NCI-H2227 (cell line): ENCODE data around the gene GET4.
"Not testable (repeated sequence)": the region's sequence is repeated elsewhere in the genome, so short reads cannot be mapped to it uniquely, and the experiment has no call there.

ENCODE experiments used
- DNase-seq: peaks from one replicate; lab custom pipeline; 2025; ENCODE audit not compliant: unreplicated experiment; lab: John Stamatoyannopoulos, UW

Gene GET4

GRCh38 chr7:868189-868486 lies 8.2 kb upstream of the GET4 start:
- DNase-seq, result no peak

- DNase-seq, result no peak
These were observed 7.0 kb upstream of the GET4 start for GRCh38 chr7:869348-869747.

GRCh38 chr7:871900-872537 lies 4.3 kb upstream of the GET4 start:
- no peak for DNase-seq

- DNase-seq, result not testable (repeated sequence)
These were observed 3.7 kb upstream of the GET4 start for GRCh38 chr7:872685-873084.

- peak; percentile 83 for DNase-seq
These were observed 2.9 kb upstream of the GET4 start for GRCh38 chr7:873367-874002.

- DNase-seq, result no peak
These were observed 2.2 kb upstream of the GET4 start for GRCh38 chr7:874031-874749.

- DNase-seq, result no peak
These were observed 1.3 kb upstream of the GET4 start for GRCh38 chr7:875051-875450.

GRCh38 chr7:875476-876076 lies 778 bp upstream of the GET4 start:
- DNase-seq, result peak; percentile 15

- no peak for DNase-seq
These were observed 588 bp downstream of the GET4 start for GRCh38 chr7:876972-877311.

- no peak for DNase-seq
These were observed 1.2 kb downstream of the GET4 start for GRCh38 chr7:877312-878232.

- no peak for DNase-seq
These were observed 2.7 kb downstream of the GET4 start for GRCh38 chr7:879093-879492.

GRCh38 chr7:879706-880105 lies 3.4 kb downstream of the GET4 start:
- no peak for DNase-seq

GRCh38 chr7:880450-880849 lies 4.1 kb downstream of the GET4 start:
- DNase-seq, result no peak

GRCh38 chr7:881441-882234 lies 5.3 kb downstream of the GET4 start:
- no peak for DNase-seq

- no peak for DNase-seq
These were observed 6.1 kb downstream of the GET4 start for GRCh38 chr7:882336-883035.

- no peak for DNase-seq
These were observed 7.0 kb downstream of the GET4 start for GRCh38 chr7:883055-884021.

- no peak for DNase-seq
These were observed 8.0 kb downstream of the GET4 start for GRCh38 chr7:884191-885003.
